Left lobe of liver (tissue), 2 donors: Measurements from ENCODE around the gene ECT2L. TPM values are rescaled to one million over a fixed set of nuclear protein-coding genes. Genes with fewer than 3 reads are reported as not detected.

ENCODE experiments used
- ATAC-seq: fragments of 200-7000 bp; cut with Tn5 transposase; one replicate; pipeline ENCODE4 v1.9.1; 2020; ENCODE audit warnings: mild to moderate bottlenecking, moderate library complexity
- DNase-seq: peaks from one replicate; pipeline ENCODE4 v3.0.0-alpha.2; 2020; ENCODE audit warnings: low spot score
- total RNA-seq: library from RNA; stranded (reverse); gene quantifications from one replicate; pipeline ENCODE4 v1.2.1, GENCODE V29; 2021
- donor health status: DM: no; HTN: no; CAD: no; lungs with moderate emphysema.
- donor health status: DM: no; HTN: yes; CAD: no.

ECT2L gene
- total RNA-seq, 1 donor from 2014 or later: not detected

DNA sequence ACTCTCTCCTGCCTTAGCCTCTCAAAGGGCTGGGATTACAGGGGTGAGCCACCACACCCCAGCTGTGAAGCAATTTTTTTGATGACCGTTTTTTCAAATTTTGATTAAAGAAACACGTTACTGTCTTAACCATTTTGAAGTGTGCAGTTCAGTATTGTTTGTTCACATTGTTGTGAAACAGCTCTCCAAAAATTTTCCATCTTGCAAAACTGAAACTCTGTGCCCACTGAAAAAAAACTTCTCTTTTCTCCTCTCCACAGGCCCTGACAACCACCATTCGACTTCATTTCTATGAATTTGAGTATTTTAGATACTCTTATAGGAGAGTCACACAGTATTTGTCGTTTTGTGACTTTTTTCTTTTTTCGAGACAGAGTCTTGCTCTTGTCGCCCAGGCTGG is 53.9 kb downstream of the ECT2L start:
- no peak for DNase-seq
- ATAC-seq: no peak

DNA sequence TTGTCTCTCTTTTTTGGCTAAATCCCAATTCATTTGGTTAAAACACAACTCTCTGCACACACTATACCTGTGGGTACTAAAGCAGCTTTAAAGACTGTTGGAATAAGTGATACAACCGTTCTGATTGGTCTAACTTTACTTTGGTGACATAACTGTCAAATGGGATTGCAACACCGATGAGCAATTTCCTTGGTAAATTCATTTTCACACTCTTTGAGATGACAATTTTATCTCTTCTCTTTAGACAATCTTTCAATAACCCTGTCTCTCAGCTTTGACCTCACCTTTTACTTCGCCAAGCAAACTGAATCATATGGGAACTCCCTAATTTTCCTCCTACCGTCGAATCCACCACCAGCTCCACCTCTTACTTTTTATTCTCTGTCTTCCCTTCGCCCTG is 60.8 kb downstream of the ECT2L start:
- ATAC-seq (no peak), DNase-seq (no peak)

DNA sequence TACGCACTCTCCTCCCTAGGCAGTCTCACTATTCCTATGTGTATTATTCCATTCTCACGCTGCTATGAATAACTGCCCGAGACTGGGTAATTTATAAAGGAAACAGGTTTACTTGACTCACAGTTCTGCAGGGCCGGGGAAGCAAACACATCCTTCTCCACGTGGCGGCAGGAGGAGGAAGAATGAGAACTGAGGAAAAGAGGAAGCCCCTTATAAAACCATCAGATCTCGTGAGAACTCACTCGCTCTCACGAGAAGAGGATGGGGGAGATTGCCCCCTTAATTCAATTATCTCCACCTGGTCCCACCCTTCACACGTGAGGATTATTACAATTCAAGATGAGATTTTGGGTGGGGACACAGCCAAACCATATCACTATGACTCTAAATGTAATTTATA is 61.9 kb downstream of the ECT2L start:
- ATAC-seq (no peak), DNase-seq (no peak)

DNA sequence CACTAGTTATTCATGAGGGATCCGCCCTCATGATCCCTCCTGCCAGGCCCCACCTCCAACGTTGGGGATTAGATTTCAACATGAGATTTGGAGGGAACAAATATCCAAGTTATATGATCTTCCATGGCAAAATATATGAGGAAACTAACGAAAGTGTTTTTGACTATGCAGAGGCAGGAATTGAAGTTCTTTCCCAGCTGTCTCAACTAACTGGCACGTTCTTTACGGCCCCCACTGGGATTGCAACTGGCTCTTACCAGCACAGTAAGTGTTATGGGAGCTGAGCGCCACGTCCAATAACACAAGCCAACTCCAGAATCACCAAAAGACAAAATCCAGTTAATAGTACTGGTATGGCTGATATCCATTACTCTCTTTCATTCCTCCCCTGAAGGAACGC is 66.6 kb downstream of the ECT2L start:
- no peak for DNase-seq
- ATAC-seq: no peak

DNA sequence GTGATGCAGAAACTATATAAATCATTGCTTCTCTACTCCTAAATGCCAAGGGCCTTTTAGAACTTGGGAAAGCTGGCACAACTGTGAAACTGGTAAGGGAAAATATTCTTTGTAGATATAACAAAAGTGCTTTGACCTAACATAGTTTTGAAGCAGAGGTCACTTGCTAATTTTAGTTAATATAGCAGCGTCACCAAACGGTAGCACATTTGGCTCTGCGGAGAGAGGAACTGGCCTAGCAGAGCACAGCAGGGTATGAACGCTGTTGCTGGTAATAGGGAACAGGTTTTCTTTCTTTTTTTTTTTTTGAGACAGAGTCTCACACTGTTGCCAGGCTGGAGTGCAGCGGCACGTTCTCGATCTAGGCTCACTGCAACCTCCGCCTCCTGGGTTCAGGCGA is 67.4 kb downstream of the ECT2L start:
- no peak for DNase-seq
- ATAC-seq: no peak

DNA sequence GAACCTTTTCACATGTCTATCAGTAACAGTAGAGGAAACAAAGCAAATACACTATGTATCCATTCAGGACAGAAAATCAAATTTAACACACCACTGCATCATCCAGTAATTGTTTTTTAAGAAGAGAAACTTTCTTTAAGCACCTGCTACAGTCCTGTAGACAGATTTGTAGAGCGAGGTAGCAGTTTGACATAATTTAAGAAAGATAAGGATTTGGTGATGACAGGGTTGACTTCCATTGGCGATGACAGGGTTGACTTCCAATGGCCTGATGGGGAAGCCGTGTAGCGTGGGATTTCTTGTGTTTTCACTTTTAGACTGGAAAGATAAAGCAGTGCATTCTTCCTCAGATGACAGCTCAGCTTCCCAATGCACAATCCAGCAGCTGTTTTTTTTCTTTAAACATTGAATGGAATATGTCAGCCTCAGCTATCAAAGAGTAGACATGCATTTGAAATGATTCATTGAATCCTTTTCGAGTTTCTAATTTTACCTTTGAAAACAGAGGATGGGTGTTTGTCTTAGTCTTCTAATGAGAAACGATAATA is 68.5 kb downstream of the ECT2L start:
- DNase-seq: no peak
- ATAC-seq: no peak

DNA sequence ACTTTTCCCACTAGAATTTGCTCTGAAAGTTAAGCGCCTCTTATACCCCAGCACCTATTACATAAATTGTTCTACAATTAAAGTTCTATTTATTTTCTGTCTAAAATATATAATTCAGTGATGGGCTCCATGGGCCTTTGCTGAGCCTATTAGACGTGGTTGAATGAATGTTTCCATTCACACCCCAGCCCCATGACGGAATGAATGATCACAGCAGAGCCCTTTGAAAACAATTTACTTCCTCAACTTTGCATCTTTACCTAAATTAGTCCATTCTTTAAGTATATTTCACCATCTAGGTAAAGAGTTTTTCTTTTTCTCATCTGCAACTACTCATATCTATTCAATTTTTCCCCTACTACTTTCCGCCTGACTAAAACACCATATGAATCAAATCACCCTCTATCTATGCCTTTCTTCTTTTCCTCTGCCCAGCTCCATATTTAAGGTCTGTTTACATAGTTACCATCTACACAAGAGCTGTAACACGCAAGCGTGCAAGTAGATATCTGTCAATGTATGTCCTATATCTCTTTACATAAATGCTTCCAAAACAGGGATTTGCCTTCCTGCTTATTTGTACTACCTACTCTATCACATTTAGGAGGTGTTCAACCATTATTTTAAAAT is 69.7 kb downstream of the ECT2L start:
- DNase-seq (no peak), ATAC-seq (no peak)

DNA sequence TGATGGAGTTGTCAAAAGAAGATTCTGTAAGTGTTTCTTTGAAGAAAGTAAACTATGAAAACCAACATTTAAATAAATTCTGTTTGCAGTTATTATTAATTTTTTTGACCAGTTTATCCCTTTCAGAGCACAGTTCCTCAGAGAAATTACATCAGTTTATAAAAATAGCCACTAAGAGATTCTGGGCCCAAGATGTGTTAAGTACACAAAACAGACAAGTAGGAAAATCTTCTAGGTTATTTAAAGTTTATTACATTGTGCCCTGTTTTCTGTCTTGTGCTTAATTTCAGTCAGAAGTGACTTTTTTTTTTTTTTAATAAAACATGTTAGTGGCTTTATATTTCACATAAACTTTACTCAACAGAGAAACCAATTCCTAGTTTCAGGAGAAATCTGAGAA is 72.3 kb downstream of the ECT2L start:
- DNase-seq (no peak), ATAC-seq (no peak)

DNA sequence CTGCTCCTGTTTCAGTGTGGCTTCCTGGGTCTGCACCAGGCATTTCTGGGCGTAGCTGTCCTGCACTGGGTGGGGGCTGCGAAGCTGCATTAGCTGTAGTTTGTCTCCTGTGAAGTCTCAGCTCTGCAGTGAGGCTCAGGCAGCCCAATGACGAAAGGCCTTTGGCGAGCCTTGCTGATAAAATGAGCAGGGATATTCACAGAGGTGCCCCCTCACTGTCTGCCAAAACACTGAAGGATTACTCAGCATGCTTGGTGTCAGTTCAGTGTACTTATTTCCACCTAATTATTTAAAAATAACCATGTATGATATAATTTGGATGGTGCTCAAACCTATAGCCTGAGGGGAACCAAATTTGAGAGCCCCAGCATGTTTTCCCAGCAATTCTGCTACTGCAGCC is 73.5 kb downstream of the ECT2L start:
- DNase-seq: no peak
- ATAC-seq: no peak

DNA sequence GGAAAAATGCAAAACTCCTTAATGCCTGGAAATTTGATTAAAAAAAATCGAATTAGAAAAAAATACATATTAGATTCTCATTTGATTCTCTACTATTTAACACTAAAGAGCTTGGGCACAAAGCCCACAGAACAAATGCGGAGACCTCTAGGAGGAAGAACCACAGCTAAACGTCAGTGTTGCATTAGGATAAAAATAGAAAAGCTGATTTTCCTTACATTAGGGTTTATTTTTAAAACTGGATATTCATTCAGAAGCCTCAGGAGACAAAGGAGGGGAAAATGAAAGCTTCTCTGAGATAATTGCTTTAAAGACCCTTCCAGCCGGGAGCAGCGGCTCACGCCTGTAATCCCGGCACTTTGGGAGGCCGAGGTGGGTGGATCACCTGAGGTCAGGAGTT is 77.3 kb downstream of the ECT2L start:
- DNase-seq (no peak), ATAC-seq (no peak)

DNA sequence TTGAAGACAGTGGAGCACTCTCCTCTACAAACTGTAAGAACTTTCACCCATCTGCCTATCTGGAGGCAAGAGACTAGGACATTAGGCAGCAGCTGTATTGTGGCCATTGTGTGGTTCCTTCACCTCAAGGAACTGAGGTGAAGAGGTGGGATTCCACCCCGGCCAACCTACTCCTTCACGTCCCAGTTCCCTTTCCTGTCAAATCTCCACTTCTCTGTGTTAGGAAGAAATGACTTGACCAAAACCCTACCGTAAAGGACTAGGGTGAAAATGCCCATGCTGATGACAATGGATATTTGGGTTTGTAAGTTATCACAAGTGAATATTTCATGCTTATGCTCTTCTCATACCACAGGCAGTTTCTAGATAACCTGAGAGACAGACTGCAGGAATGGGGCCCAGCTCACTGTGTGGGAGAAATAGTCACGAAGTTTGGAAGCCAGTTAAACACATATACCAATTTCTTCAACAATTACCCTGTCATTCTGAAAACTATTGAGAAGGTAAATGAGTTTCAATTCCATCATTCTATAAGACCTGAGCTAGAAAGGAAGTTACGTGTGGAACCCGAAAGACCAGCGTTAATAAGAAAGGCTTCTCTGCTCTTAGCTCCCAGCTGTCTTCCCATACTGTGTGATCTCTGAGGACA is 86.6 kb downstream of the ECT2L start:
- DNase-seq: no peak
- ATAC-seq: no peak

DNA sequence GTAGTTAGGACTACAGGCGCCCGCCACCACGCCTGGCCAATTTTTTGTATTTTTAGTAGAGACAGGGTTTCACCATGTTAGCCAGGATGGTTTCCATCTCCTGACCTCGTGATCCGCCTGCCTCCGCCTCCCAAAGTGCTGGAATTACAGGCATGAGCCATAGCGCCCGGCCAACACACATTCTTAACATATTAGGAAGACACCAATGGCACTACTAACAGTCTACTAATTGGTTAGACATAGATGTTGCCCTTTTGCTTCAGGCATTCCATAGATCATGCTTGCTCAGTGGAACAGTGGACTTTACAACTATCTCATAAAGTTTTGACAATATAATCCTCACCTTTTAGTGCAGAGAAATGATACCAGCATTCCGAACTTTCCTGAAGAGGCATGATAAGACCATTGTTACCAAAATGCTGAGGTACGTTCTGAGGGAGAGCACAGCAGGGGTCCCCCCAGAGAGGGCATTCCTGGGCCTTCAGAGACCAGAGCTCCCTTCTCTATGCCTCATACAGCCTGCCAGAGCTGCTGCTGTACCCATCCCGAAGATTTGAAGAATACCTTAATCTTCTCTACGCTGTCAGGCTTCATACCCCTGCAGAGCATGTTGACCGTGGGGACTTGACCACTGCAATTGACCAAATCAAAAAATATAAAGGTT is 89.4 kb downstream of the ECT2L start:
- DNase-seq (no peak), ATAC-seq (no peak)

DNA sequence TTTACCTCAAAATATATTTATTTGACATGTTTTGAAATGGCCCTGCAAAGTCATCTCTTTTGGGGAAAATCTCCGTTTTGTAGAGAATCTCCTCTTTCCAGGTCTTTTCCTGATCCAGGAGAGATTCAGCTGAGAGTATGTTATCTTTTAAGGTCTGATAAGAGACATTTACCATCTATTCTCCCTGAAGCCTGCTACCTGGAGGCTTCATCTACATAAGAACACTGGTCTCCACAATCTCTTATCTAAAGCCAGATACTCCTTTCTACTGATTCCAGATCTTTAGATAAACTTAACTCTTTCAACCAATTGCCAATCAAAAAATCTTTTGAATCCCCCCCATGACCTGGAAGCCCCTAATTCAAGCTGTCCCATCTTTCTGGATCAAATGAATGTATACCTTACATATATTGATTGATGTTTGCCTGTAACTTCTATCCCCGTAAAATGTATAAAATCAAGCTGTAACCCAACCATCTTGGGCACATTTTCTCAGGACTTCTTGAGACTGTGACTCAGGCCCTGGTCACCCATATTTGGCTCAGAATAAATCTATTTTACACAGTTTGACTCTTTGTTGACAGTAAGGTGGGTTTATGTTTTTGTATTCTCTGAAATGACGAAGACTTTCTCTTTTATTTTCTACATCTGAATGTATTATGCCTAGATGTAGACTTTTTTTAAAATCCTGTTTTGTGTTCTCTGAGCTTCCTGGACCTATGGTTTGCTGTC is 95.5 kb downstream of the ECT2L start:
- DNase-seq (no peak), ATAC-seq (no peak)

DNA sequence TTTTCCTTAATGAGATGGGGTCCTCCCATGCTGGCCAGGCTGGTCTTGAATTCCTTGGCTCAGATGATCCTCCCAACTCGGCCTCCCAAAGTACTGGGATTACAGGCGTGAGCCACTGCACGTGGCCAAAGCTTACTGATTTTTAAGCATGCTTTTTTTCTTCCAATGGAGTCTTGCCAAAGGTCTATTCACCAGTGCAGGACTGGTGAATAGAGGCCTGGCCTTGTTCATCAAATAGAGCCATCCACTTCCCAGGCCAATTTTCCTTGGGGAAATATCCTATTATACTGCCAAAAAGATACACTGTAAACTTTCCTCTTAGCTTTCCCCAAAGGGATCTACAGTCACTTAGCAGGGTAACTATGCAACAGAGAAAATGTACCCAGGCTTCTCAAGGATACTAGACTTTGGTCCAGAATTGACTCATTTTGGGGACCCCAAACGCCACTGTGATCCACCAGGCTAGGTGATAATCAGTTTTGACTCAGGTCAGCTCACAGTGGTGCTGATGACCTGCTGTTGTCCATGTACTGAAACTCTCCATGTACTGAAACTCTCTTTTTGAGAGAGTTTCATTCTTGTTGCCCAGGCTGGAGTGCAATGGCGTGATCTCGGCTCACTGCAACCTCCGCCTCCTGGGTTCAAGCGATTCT is 100.3 kb downstream of the ECT2L start:
- DNase-seq: no peak
- no peak for ATAC-seq

DNA sequence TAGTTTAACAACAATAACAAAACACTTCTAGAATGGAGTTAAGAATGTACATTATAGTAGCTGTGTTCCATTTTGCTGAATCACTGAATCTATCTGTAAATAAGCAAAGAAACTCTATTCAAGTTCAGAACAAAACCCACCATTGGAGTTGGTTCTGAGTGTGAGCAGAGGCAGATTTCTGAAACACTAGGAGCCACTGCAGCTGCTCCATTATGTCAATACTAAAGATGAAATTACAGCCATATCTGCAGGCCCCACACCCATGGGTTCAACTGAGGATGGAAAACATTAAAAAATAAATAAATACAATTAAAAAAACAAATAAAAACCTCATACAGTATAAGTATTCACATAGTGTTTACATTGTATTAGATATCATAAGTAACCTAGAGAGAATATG is 101.1 kb downstream of the ECT2L start:
- ATAC-seq (no peak), DNase-seq (no peak)

DNA sequence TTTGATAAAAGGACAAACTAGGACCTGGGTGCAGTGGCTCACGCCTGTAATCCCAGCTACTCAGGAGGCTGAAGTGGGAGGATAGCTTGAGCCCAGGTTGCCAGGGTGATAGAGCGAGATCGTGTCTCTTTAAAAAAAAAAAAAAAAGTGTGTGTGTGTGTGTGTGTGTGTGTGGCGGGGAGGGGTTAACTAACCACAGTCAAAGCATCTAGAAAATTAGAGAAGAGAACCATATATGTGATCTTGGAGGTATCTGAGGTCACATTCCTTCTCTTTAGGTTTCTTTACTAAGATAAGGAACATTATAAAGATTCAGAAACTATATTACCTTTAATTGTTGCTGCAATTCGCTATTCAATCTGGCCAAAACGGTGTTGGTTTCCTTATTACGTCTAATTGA is 111.3 kb downstream of the ECT2L start:
- DNase-seq: no peak
- ATAC-seq: no peak

DNA sequence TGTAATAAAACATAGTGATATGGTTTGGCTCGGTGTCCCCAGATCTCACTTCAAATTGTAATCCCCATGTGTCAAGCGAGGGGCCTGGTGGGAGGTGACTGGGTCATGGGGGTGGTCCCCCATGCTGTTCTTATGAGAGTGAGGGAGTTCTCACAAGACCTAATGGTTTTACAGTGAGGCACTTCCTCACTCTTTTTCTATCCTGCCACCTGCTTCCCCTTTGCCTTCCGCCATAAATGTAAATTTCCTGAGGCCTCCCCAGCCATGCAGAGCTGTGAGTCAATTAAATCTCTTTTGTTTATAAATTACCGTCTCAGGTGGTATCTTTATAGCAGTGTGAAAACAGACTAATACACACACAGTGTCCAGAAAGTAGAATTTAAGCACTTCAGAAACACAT is 113.6 kb downstream of the ECT2L start:
- ATAC-seq (no peak), DNase-seq (no peak)

DNA sequence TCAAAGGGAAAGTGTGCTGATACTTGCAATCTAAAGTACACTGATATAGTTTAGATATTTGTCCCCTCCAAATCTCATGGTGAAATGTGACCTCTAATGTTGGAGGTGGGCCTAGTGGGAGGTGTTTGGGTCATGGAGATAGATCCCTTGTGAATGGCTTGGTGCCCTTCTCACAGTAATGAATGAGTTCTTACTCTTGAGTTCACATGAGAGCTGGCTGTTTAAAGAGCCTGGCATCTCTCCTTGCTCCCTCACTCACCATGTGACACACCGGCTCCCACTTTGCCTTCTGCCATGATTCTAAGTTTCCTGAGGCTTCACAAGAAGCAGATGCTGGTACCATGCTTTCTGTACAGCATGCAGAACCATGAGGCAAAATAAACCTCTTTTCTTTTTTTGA is 114.1 kb downstream of the ECT2L start:
- ATAC-seq (peak; percentile 23), DNase-seq (no peak)

DNA sequence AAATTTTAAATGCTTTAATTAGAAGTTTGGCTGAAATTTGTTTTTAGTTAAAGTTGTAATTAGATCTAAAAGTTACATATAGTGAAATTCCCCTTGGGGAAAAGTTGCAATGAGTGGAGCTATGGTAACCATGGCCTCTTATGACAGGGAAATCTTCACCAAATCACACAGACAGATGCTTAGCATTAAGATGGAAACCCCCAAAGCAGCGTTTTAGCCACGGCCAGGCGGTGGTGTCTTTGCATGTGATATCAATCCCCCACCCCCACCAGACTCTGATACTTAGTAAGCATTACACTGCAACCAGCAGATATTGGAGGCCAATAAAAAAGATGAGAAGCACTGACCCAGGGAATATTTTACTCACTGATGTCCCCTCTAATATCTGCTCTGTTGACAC is 116.4 kb downstream of the ECT2L start:
- DNase-seq (no peak), ATAC-seq (no peak)

DNA sequence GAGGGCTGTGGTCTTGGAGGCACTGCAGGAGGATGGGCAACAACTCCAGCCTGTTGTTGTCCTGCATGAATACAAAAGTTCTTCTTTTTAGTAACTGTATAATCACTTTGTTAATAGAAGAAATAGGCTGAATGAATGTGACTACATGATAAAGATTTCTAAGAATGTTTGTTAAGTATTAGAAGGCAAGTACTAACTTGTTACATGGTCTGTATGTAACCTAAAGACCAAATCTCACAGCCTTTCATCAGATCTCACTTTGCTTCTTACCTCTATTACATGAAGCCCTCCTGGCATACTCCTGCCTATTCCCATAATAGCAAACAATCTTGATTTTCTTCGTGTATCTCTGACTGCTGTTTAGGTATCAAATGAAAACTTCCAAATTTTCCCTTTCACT is 118.8 kb downstream of the ECT2L start:
- ATAC-seq (no peak), DNase-seq (no peak)

DNA sequence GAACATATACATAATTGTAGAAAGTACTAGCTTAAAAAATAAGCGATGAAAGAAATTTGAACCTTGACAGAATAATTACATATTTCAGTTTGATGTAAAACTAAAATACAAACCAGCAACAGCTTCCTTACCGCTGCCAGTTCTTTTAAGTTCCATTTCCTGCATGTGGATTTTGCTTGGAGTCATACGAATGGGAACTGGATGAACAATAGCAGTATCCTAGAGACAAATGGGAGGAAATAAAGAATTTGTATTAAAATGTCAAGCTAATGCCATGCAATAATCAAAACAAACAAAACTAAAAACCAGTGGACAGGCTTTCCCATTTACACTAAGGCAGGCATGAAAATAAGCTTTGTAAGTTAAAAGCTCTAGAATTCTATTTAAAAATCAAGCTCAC is 125.0 kb downstream of the ECT2L start:
- ATAC-seq (no peak), DNase-seq (no peak)
